ENCODE results near the gene DLGAP1.

GRCh38 chr18:4077204-4077603 is 377.9 kb downstream of the DLGAP1 start:
- TF ChIP-seq, protein P1, sequence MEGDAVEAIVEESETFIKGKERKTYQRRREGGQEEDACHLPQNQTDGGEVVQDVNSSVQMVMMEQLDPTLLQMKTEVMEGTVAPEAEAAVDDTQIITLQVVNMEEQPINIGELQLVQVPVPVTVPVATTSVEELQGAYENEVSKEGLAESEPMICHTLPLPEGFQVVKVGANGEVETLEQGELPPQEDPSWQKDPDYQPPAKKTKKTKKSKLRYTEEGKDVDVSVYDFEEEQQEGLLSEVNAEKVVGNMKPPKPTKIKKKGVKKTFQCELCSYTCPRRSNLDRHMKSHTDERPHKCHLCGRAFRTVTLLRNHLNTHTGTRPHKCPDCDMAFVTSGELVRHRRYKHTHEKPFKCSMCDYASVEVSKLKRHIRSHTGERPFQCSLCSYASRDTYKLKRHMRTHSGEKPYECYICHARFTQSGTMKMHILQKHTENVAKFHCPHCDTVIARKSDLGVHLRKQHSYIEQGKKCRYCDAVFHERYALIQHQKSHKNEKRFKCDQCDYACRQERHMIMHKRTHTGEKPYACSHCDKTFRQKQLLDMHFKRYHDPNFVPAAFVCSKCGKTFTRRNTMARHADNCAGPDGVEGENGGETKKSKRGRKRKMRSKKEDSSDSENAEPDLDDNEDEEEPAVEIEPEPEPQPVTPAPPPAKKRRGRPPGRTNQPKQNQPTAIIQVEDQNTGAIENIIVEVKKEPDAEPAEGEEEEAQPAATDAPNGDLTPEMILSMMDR (conservative IDR thresholded peaks at IDR 0.05 in 1 of 2, IDR thresholded peaks at IDR 0.05 in 1 of 2; ENCODE audit: extremely low read depth in 1 of 2, insufficient read depth in 1 of 2, low read depth in 1 of 2, low read length in 2 of 2), result no peak
- no peak for TF ChIP-seq EZH2 (IDR thresholded peaks at IDR 0.05; ENCODE audit: borderline replicate concordance, low read length)
